GM18526 (cell line): ENCODE measurements around the gene FHIT.

Experiments used
- POLR2A ChIP-seq: IDR thresholded peaks from 3 replicates; pipeline ENCODE4 v1.6.1; 2011; ENCODE audit not compliant: insufficient read length; ENCODE audit errors: extremely low read depth

FHIT gene

DNA sequence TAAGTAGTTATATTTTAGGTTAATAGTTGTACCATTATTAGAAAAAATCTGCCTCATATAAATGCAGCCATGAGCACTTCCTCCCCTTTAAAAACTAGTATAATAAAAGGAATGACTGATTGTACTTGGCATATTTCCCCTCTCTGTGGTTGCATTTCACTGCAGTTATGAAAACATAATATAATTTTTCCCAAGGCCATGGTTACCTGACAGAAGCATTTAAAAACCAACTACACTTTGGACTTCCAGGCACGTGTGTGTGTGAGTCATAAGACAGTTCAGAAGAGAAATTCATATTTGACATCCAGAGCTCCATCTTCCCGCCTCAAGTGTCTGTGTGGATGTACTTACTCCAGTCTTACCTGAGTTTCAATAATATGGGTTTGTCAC, 1373.2 kb downstream of the FHIT start:
- no peak for TF ChIP-seq POLR2A

DNA sequence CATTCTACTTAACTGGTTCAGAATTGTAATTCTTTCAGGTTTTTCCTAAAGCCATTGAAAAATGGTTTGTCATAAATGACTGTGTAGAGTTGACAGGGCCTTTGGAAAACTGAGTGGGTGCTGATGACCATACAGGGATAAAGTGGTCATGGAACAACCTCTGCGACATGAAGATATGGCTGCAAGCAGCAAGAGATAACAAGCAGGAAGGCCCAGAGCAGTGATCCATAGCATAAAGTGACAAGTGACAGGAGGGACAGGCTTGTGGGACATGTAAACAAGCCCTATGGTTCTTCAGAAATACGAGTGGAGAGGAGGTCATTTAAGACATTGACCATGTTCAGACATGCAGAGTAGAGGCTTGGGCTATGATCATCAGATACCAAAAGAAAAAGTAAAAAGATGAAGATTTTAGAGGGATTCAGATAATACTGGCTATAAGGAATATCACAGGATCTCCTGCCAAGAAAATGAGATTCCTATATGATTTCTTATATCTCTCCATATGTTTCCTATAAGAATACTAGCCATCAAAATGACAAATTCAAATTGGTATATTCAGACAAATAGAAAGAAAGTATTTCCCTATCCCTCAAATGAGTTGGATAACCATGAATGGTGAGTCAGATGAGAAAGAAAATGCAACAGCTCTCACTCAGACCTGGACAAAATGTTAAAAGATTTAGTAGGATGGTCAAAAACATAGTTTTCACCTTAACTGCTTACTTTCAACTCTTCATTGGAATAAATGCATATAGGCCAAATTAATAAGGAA, 1373.8 kb downstream of the FHIT start:
- no peak for TF ChIP-seq POLR2A

DNA sequence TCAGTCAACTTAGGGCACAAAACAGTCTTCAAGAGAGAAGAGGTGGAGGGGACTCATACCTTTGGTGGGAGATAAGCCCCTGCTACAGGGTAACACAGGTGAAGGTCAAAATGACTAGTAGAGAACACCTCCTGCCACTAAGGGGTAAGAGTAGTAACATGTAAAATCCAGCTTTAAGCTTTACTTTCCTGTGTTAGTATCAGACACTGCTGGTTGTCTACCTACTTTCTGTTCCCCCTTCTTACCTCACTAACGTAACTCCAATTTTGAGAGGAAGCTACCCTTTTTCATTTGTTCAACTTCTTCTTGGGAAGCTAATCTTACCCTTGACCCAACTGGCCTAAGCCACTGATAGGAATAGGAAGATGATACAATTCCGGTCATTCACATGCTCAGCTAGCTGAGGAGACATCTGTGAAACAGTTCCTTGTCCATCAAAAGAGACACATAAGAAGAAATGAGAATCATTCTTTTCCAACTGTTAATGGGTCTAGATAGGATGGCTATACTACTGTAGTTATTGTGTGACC, 1374.7 kb downstream of the FHIT start:
- TF ChIP-seq POLR2A: no peak

DNA sequence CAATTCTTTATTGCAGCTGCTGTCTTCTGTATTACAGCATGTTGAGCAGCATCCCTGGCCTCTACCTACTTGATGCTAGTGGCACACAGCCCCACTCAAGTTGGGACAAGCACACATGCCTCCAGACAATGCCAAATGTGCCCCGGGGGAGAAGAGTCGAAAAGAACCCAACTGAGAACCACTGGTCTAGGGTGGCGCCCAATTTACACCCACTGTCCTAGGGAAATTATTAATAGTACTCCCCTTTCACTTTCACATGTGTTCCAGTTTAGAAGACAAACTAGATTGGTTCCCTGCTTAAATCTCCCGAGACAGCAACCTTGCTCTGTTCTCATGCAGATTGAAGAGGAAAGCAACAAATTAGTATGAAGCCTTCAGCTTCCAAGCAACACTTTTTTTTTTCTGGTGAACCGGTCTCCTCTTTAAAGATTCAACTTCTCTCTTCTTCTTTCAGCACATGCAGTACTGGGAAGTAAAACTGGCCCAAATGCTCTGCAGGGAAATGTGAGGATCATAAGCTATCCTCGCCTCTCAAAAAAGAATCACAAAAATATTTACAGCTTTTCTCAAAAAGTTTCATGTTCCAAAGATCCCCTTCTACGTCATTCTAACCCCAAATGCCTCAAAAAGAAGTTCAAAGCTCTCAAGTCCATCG, 1377.5 kb downstream of the FHIT start:
- TF ChIP-seq POLR2A: no peak

DNA sequence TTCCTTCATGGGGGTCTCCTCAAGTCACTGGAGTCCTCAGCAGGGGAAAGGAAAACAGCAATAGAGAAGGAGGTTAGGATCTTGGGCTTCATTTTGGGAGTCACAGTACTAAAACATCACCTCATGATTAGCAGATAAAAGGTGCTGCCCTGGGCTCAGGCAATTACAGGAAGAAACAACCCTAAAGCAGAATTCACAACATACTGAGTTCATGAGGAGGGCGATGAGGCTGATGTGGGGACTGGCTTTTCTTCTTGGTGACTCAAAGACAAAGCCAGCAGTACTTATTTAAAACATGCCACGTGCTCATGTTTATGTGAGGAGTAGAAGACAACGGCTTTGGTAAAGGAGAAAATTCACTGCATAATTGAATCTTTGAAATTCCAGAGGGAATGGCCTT, 1379.1 kb downstream of the FHIT start:
- TF ChIP-seq POLR2A: no peak

DNA sequence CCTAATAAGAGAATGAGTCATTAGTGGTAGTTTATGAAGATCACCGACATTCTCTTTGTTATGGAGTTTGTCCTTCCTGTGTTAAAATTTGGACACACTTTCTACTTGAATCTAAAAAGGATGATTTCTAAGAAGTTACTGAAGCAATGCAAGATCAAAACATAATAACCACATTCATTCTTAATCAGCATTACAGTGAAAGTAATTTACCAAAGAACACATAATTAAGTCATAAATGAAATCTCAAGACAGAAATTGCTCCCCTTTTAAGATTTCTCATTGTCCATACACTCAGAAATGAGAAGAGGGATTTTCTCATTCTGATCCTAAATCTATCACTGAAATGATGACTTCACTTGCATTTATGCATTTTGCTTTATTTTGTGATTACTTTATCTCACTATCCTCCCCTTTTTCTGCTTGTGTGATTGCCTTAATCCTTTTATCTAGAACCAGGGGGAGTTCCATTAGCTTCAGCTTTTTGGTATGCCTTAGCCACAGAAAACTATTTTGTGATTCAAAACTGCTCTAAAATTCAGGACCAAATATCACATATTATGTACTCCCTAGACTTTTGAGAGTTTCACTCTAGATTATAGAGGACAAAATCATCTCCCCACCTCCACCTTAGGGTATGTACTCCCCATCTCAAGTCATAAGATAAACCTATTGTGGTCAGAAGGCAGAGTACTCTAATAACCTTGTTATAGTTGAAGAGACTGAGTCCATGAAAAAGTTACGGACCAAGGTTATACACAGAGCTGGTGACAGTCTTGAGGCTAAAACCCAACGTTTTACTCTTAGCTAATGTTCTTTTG, 1383.9 kb downstream of the FHIT start:
- TF ChIP-seq POLR2A: no peak

DNA sequence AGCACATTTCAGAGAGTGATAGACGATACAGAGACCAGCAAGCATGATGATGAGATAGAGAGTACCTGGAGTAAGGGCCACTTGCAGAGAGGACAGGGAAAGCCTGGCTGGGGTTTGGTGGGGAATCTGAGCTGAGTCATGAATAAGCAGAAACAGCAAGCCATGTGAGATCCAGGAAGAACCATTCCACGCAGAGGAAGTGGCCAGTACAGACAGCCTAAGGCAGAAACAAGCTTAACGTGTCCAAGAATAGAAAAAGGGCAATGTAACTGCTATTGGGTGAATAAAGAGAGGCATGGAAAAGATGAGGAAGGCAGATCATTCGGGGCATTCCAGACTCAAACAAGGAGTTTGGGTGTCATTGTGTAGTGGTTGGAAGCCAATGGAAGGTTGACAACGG, 1385.2 kb downstream of the FHIT start:
- no peak for TF ChIP-seq POLR2A

DNA sequence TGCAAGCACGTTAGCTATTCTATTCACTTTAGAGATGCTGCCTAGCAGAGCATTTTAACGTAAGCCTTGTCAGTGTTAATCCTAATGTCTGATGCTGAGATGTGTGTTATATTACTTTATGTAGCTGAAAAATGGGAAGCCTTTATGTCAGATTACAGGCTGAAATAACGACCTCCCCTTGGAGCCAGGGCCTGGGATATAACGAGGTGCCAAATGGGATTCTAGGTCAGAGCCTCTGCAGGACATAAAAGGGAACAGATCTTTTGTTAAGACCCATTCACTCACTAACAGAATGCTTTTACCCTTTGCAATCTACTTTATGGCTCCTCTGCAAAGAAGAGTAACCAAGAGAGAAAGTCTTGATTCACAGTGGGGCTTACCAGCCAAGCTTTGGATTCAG, 1385.9 kb downstream of the FHIT start:
- TF ChIP-seq POLR2A: no peak

DNA sequence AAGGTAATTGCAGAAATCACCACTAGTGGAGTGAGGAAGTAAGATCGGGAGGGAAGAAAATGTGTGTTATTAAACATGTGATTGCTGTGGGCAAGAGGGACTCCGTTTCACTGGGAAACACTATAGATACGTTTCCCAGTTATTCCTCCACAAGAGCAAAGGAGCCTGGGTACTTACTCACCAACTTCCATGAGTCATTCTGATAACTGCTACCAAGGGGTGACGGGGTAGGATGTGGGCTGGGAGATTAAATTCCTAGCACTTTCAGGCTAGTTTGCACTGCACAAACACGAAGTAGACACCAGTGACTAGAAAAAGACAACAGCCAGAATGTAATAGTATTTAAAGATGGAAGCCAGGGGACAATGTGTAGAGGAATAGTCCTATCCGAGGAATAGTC, 1388.6 kb downstream of the FHIT start:
- TF ChIP-seq POLR2A: no peak

DNA sequence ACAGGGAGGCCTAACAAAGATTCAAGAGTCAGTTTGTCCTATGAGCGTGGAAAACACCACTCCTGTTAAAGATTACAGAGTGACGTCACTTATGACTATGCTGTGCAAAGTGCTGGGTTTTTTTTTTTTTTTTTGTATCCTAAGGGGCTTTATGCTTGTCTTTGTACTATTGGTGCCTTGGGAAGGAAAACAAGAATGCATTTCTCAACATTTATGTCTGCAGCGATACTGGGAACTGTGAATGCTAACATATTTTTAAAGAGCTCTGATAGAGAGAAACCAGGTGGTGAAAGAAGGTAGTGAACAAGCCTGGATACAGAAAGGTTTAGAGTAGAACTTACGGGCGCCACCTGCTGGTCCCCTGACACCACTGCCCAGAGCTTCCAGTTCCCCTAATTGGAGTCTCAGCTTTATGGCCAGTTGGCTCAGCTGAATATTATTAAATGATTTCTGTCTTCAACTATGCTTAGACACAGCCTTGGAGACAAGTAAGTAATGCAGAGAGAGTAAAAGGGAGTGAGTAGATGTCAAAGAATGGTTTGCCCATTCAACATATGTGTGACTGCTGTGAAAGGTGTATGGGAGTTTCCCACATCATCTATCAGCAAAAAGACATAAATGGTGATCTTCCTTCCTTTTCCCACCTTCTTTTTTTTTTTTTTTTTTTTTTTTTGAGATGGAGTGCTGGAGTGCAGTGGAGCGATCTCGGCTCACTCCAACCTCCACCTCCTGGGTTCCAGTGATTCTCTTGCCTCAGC, 1393.5 kb downstream of the FHIT start:
- TF ChIP-seq POLR2A: no peak

DNA sequence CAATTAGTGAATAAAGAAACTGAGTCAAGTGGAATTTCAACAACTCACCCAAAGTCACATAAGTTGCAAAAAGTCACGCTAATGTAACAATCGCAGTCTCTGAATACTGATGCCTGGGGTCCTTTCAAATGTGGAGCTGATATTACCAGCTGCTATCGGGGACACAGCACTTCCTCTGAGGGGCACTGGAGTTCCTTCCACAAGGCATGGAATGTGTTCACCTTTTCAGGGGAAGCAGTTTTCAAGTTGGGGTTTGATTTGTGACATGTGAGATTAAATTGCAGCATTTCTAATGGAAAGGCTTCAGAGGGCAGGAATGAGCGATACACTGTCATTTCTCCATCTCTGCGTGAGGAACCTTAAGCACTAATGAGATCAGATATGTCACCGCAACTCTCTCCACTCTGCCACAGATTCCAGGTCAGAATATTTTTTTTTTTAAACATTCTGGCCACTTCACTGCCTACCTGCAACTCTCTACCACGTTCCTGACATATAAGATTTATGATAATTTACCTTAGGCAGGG, 1394.3 kb downstream of the FHIT start:
- TF ChIP-seq POLR2A: no peak

DNA sequence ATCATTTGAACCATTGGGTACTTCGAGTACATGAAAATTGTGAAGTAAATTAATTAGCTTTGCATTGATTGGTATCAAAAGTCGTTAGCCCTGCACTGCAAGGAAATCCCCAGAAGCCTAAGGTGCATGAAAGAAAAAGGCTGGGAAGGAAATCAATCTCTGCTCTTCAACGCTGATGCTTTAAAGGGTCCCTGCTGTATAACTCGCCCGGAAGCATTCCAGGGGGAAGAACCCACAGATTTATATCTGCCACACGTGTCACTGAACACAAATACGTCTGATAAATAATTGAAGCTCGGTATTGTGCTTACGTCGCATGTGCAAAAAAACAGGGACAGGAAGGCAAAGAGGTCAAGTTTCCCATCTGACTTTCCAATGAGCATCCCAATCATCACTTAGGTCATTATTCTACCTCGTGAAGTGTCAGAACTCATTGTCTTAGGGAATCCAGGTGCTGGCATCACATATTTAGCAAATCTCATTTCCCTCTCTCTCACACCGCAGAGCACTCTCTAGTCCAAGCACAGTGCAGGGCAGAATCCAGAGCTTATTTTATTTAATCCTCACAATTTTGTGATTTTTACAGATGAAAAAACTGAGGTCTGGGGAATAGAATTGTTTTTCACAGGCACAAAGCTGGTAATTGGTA, 1397.1 kb downstream of the FHIT start:
- TF ChIP-seq POLR2A: no peak

DNA sequence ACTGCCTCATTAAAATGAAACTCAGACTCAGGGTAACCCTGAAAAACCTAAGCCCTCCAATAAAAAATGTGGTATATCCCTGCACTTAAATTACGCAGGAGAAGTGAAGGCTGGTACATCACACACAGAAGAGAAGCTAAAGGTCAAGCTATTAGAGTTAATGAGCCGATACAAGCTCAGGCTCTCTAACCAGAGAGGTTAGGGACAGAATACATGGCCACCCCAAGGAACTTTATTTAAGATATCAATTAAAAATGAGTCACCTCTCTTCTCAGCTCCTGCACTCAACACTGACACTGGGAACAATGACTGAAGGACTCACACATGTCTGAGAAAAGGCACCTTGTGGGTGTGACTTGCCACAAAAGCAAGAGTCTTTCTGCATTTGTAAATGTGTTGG, 1400.8 kb downstream of the FHIT start:
- no peak for TF ChIP-seq POLR2A

DNA sequence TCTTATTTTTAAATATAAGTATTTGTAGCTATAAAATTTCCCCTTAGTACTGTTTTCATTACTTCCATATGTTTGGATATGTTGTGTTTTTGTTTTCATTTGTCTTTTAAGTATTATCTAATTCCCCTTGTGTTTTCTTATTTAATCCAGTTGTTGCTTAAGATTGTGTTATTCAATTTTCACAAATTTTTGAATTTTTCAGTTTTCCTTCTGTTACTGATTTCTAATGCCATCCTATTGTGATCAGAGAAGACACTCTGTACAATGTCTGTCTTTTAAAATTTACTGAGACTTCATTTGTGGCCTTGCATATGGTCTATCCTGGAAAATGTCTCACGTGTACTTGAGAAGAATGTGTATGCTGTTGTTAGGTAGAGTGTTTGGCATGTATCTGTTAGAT, 1405.9 kb downstream of the FHIT start:
- TF ChIP-seq POLR2A: no peak
